GM21529 (cell line): ENCODE data around the gene SP7.

Source experiments
- ATAC-seq: cut with Tn5 transposase; IDR thresholded peaks from one replicate; pipeline ENCODE4 v1.9.1; 2021; ENCODE audit not compliant: unreplicated experiment

Gene SP7

DNA sequence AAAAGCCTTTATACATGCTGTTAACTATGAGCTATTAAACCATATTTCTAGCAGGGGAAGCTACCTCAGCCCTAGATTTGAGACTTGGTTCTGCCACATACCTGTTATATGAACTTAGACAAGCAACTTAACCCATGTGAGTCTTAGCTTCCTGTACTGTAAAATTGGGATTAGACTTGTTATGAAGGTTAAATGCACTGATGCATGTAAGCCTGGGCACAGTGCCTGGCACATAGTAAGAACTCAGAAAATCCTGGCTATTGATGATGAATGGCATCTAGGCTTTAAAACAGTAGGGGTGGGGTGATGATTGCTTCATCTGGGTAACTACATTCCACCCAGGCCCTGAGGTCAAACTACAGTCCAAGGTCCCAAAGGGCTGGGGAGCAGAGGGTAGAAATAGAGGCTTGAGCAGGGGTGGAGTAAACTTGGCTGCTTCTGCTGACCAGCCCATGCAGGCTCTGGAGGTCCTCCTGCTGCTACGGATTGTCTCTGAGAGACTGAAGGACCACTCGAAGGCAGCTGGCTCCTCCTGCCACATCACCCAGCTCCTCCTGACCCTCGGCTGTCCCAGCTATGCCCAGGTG is 56.8 kb downstream of the SP7 start:
- no peak for ATAC-seq

- no peak for ATAC-seq
Observed at GRCh38 chr12:53277981-53278380, 58.2 kb downstream of the SP7 start.
